BLaER1 (cell line): ENCODE measurements around the gene NHLRC3.

Experiments
- H3K27ac ChIP-seq: shearing (Covaris generic); formaldehyde crosslinking; 2 replicates; pipeline ENCODE4 v1.8.1; 2022
- H3K27me3 ChIP-seq: shearing (Covaris generic); formaldehyde crosslinking; 2 replicates; pipeline ENCODE4 v1.8.1; 2022
- H3K36me3 ChIP-seq: shearing (Covaris generic); formaldehyde crosslinking; 2 replicates; pipeline ENCODE4 v1.8.1; 2022
- H3K4me1 ChIP-seq: shearing (Covaris generic); formaldehyde crosslinking; 2 replicates; pipeline ENCODE4 v1.8.1; 2022
- H3K4me2 ChIP-seq: shearing (Covaris generic); formaldehyde crosslinking; 2 replicates; pipeline ENCODE4 v1.8.1; 2022
- H3K4me3 ChIP-seq: shearing (Covaris generic); formaldehyde crosslinking; 2 replicates; pipeline ENCODE4 v1.8.1; 2022
- H3K9ac ChIP-seq: shearing (Covaris generic); formaldehyde crosslinking; 2 replicates; pipeline ENCODE4 v1.8.1; 2022
- H3K9me3 ChIP-seq: shearing (Covaris generic); formaldehyde crosslinking; 2 replicates; pipeline ENCODE4 v1.8.1; 2022
- H4K20me1 ChIP-seq: shearing (Covaris generic); formaldehyde crosslinking; 2 replicates; pipeline ENCODE4 v1.8.1; 2022
- Cebpa-rat ChIP-seq: shearing (Covaris generic); IDR thresholded peaks from 2 replicates; pipeline ENCODE4 v1.8.1; 2022

The NHLRC3 gene

GRCh38 chr13:39039041-39039440 is 785 bp downstream of the NHLRC3 start:
- H3K4me2 ChIP-seq = peak overlapping the region; percentile 73
- H3K4me3 ChIP-seq = peak overlapping the region; percentile 97
- peaks cover 17% of the 10 kb centered on the region for H3K36me3 ChIP-seq
- peak overlapping the region; percentile 96 for H3K27ac ChIP-seq
- peaks cover 40% of the 10 kb centered on the region for H3K4me1 ChIP-seq
- TF ChIP-seq Cebpa-rat = no peak
- H3K27me3 ChIP-seq = no peaks in the 10 kb centered on the region
- H4K20me1 ChIP-seq = peaks cover 32% of the 10 kb centered on the region
- H3K9ac ChIP-seq = peak overlapping the region; percentile 94
- no peaks in the 10 kb centered on the region for H3K9me3 ChIP-seq

- no peaks in the 10 kb centered on the region for H3K9me3 ChIP-seq
- H3K4me2 ChIP-seq = peak overlapping the region; percentile 73
- no peak for TF ChIP-seq Cebpa-rat
- H3K27me3 ChIP-seq = no peaks in the 10 kb centered on the region
- H3K4me3 ChIP-seq = 0 out of 2 replicates have a peak overlapping the region, but pooled peaks have one; percentile 97
- H4K20me1 ChIP-seq = peaks cover 20% of the 10 kb centered on the region
- peaks cover 27% of the 10 kb centered on the region for H3K36me3 ChIP-seq
- H3K9ac ChIP-seq = no peak overlapping the region
- H3K27ac ChIP-seq = no peak overlapping the region; the same call in 1 of the 2 replicates
- H3K4me1 ChIP-seq = peaks cover 29% of the 10 kb centered on the region
Measured at GRCh38 chr13:39040206-39040605, 1.9 kb downstream of the NHLRC3 start.

- Histone ChIP-seq H4K20me1 (no peaks in the 10 kb centered on the region), H3K27ac (no peak overlapping the region), H3K27me3 (no peaks in the 10 kb centered on the region), H3K9ac (no peak overlapping the region), H3K9me3 (no peaks in the 10 kb centered on the region), H3K4me3 (no peak overlapping the region), H3K4me2 (no peak overlapping the region), H3K4me1 (peaks cover 17% of the 10 kb centered on the region), H3K36me3 (peaks cover 44% of the 10 kb centered on the region)
- TF ChIP-seq Cebpa-rat = no peak
Measured at GRCh38 chr13:39044536-39044935, 6.3 kb downstream of the NHLRC3 start.

- peaks cover 40% of the 10 kb centered on the region for H3K36me3 ChIP-seq
- TF ChIP-seq Cebpa-rat = no peak
- no peak overlapping the region for H3K27ac ChIP-seq
- H3K27me3 ChIP-seq = no peaks in the 10 kb centered on the region
- no peak overlapping the region for H3K4me3 ChIP-seq
- H3K9ac ChIP-seq = no peak overlapping the region
- H4K20me1 ChIP-seq = no peaks in the 10 kb centered on the region
- H3K4me2 ChIP-seq = no peak overlapping the region
- no peaks in the 10 kb centered on the region for H3K4me1 ChIP-seq
- H3K9me3 ChIP-seq = no peaks in the 10 kb centered on the region
Measured at GRCh38 chr13:39047560-39047959, 9.3 kb downstream of the NHLRC3 start.

- no peaks in the 10 kb centered on the region for H3K4me1 ChIP-seq
- H3K4me3 ChIP-seq = no peak overlapping the region
- no peaks in the 10 kb centered on the region for H3K9me3 ChIP-seq
- H3K36me3 ChIP-seq = peaks cover 43% of the 10 kb centered on the region
- TF ChIP-seq Cebpa-rat = no peak
- H3K27me3 ChIP-seq = no peaks in the 10 kb centered on the region
- H3K9ac ChIP-seq = no peak overlapping the region
- H4K20me1 ChIP-seq = no peaks in the 10 kb centered on the region
- no peak overlapping the region for H3K4me2 ChIP-seq
- H3K27ac ChIP-seq = no peak overlapping the region
Measured at GRCh38 chr13:39048806-39049205, 10.6 kb downstream of the NHLRC3 start.

- no peaks in the 10 kb centered on the region for H4K20me1 ChIP-seq
- H3K4me1 ChIP-seq = no peaks in the 10 kb centered on the region
- no peak for TF ChIP-seq Cebpa-rat
- H3K9ac ChIP-seq = no peak overlapping the region
- no peak overlapping the region for H3K27ac ChIP-seq
- H3K9me3 ChIP-seq = no peaks in the 10 kb centered on the region
- no peaks in the 10 kb centered on the region for H3K27me3 ChIP-seq
- H3K4me3 ChIP-seq = no peak overlapping the region
- no peak overlapping the region for H3K4me2 ChIP-seq
- peaks cover 40% of the 10 kb centered on the region for H3K36me3 ChIP-seq
Measured at GRCh38 chr13:39049274-39049673, 11.0 kb downstream of the NHLRC3 start.

- Histone ChIP-seq H3K9me3 (peaks cover 4% of the 10 kb centered on the region; the same call in 1 of the 2 replicates), H3K4me3 (no peak overlapping the region), H3K27me3 (no peaks in the 10 kb centered on the region), H3K4me2 (no peak overlapping the region), H3K36me3 (peaks cover 31% of the 10 kb centered on the region), H3K4me1 (no peaks in the 10 kb centered on the region), H3K9ac (no peak overlapping the region), H4K20me1 (no peaks in the 10 kb centered on the region), H3K27ac (no peak overlapping the region)
- TF ChIP-seq Cebpa-rat = no peak
Measured at GRCh38 chr13:39051157-39051556, 12.9 kb downstream of the NHLRC3 start.

- Histone ChIP-seq H3K9me3 (peaks cover 15% of the 10 kb centered on the region; the same call in 1 of the 2 replicates), H4K20me1 (no peaks in the 10 kb centered on the region), H3K27me3 (no peaks in the 10 kb centered on the region), H3K27ac (no peak overlapping the region), H3K4me3 (no peak overlapping the region), H3K4me1 (no peaks in the 10 kb centered on the region), H3K36me3 (peaks cover 29% of the 10 kb centered on the region), H3K4me2 (no peak overlapping the region), H3K9ac (no peak overlapping the region)
- no peak for TF ChIP-seq Cebpa-rat
Measured at GRCh38 chr13:39052944-39053343, 14.7 kb downstream of the NHLRC3 start.

- Histone ChIP-seq H3K4me2 (no peak overlapping the region), H3K9ac (no peak overlapping the region), H3K27ac (no peak overlapping the region), H3K4me3 (no peak overlapping the region), H3K27me3 (no peaks in the 10 kb centered on the region), H3K36me3 (peaks cover 21% of the 10 kb centered on the region), H3K9me3 (peaks cover 15% of the 10 kb centered on the region; the same call in 1 of the 2 replicates), H4K20me1 (no peaks in the 10 kb centered on the region), H3K4me1 (no peaks in the 10 kb centered on the region)
- no peak for TF ChIP-seq Cebpa-rat
Measured at GRCh38 chr13:39054112-39054511, 15.9 kb downstream of the NHLRC3 start.

- no peak for TF ChIP-seq Cebpa-rat
- Histone ChIP-seq H3K4me1 (no peaks in the 10 kb centered on the region), H3K4me3 (no peak overlapping the region), H3K36me3 (peaks cover 18% of the 10 kb centered on the region), H3K4me2 (no peak overlapping the region), H4K20me1 (no peaks in the 10 kb centered on the region), H3K27ac (no peak overlapping the region), H3K27me3 (no peaks in the 10 kb centered on the region), H3K9me3 (peaks cover 15% of the 10 kb centered on the region; the same call in 1 of the 2 replicates), H3K9ac (no peak overlapping the region)
Measured at GRCh38 chr13:39056018-39056417, 17.8 kb downstream of the NHLRC3 start.

GRCh38 chr13:39058040-39058439 is 19.8 kb downstream of the NHLRC3 start:
- Histone ChIP-seq H3K4me1 (no peaks in the 10 kb centered on the region), H4K20me1 (no peaks in the 10 kb centered on the region), H3K27me3 (no peaks in the 10 kb centered on the region), H3K36me3 (peaks cover 27% of the 10 kb centered on the region), H3K27ac (no peak overlapping the region), H3K4me2 (no peak overlapping the region), H3K4me3 (no peak overlapping the region), H3K9ac (no peak overlapping the region), H3K9me3 (peaks cover 15% of the 10 kb centered on the region; the same call in 1 of the 2 replicates)
- TF ChIP-seq Cebpa-rat = no peak
